Glomerular visceral epithelial cell (primary cell): ENCODE measurements around the gene ZFP92.

Experiments
- DNase-seq: peaks from one replicate; pipeline ENCODE4 v3.0.0-alpha.2; 2016; ENCODE audit errors: extremely low spot score

The ZFP92 gene

DNA sequence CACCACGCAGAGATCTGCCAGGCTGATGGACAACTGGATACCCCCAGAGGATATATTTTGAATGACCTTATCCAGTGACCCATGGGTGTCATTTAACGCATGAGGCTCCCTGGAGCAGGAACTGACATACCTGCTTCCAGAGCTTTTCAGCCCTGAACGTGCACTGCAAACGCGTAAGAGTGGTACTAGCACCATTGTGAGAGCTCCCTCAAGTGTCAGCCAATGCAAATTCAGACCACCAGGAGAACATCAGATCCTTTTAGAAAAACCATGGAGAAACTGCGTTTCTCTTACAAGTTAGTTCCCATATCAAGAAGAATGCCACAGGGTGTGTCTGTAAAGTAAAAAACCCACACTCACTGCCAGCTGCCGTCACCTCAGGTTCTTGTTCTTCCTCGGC is 27.3 kb downstream of the ZFP92 start:
- DNase-seq = no peak

DNA sequence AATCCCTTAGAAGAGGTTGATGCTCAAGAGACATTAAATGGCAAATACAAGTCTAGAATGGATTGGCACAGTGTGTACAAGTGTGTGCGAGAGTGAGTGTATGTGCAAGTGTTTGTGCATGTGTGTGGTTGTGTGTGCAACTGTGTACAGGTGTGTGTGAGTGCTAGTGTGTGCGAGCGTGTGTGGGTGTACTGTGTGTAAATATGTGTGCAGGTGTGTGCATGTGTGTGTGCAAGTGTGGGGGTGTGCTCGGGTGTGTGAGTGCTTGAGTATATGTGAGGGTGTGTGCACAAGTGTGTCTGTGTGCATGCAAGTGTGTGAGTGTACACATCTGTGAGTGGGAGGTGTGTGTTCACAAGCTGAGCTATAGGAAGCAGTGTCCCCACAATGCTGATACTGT is 28.7 kb downstream of the ZFP92 start:
- DNase-seq = no peak

DNA sequence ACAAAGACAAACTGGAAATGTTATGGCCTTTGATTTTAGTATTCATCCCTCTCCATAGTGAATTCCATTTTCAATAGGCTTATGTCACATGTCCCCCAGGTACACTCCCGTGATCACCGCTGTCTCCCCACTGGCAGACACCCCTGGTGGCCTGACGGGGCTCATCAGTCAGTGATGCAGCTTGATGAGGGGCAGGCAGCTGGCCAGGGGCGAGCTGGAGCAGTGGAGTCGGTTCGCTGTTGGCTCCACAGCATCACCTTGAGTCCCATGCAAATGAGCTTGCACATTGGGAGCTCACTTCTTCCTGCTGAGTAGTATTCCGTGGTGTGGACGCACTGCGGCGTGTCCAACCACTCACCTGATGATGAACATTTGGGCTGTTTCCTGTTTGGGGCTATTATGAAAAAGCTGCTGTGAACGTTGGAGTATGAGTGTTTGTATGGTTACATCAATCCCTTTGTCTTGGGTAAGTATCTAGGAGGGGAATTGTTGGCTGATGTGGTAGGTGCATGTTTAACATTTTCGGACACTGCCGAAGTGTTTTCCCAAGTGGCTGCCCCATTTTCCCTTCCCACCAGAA is 29.4 kb downstream of the ZFP92 start:
- no peak for DNase-seq

DNA sequence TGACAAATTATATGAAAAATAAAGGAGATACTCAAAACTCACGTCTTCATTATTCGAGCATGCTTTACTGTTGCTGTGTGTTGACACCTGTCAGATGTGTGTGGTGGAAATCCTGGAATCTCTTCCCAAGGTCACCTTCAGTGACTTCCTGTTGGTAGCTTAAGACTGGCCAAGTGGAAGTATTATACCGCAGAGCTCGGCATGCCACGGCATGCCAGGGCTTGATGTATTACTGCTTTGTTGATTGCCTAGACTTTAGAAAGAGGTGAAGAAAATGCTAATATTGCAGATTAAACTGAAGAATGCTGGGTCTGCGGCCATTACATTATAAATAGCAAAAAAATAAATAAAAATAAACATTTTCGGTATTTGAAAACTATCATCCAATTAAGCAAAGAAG is 30.0 kb downstream of the ZFP92 start:
- DNase-seq = no peak

DNA sequence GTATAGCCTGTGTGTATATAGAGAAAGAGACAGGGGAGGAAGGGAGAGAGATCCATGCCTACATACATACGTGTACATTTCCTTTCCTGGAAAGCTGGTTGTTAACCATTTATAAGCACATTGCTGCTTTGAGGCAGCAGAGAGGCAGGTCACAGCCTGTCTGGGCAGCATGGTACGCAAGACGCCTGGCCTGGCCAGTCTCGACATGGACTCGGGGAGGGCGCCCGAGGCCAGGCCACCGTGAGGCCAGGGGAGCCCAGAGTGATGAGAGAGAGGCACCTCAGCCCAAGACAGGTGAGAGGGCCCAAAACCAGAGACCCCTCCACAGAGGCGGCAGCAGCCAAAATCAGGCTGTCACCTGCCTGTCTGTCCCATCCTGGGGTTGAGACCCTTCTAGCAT is 30.7 kb downstream of the ZFP92 start:
- DNase-seq = no peak

DNA sequence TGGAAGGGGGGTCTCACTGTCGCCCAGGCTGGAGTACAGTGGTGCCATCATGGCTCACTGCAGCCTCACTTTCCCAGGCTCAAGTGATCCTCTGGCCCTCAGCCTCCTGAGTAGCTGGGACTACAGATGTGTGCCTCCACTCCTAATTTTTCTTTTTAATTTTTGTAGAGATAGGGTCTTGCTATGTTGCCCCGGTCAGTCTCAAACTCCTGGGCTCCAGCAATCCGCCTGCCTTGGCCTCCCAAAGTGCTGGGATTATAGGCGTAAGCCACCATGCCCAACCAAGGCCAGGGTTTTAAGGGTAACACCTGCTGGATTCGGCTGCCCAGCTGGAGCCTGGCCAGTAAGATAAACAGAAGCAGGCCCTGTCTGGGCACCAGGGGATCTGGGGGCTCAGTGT is 31.2 kb downstream of the ZFP92 start:
- no peak for DNase-seq

DNA sequence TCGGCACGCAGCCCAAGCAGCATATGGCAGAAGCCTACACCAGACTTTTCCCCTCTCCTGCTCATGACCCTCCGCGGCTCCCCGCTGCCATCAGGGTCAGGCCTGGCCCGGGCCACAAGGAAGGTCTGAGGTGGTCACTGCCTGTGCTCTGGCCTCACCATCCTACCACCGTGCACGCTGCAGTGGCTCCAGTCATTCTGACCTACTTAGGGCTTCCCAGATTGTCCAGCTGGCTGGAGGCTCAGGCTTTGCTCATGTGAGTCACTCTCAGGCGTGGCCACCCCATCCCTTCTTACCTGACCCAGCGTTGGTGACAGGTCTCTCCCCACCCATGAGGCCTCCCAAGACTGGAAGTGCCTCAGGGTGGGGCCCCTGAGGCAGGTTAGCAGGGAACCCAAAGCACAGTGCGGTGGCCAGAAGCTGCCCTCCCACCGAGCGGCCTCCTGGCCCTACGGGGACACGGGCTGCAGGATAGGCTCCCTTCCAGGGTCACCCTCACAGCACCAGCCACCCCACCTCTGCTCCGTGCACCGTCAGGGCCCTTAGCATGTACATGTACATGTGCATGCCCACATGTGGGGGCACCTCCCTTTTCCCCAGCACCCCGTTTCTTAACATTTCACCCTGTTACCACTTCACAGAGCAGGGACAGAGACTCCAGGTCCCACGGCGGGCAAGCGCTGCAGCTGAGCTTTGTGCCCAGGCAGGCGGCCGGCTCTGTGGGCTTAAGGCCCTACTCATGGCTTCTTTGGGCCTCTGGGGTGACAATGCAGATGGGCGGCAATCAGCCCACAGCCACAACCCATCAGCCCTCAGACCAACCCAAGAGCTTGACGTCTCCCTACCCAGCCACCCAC is 32.4 kb downstream of the ZFP92 start:
- no peak for DNase-seq

DNA sequence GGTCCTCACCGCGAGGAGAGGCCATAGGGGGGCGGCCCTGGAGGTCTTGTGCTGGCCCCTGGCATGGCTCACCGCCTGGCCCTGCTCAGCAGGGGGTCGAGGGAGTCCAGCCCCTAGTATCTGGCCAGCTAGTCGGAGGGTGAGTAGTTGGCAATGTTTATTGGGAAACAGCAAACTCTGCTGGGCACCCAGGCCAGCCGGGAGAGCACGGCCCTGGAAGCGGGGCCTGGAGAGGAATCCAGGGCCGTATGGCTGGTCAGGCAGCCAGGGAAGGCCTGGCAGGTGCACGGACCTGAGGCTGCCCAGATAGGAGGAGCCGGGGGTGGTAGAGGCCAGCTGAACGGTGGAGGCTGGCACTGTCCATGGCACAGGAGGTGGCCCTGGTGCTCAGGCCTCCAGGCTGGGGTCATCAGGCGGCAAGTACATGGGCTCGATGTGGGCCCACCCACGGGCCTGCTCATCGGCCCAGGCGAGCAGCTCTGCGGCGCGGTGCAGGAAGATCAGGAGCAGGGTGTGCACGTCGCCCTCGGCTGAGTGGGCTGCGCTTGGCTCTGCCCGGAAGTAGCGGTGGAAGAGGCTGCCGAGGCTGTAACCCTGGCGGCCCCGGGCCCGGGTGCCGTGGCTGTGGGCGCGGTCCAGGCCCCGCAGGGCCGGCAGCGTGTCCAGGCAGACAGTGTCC is 33.2 kb downstream of the ZFP92 start:
- no peak for DNase-seq

DNA sequence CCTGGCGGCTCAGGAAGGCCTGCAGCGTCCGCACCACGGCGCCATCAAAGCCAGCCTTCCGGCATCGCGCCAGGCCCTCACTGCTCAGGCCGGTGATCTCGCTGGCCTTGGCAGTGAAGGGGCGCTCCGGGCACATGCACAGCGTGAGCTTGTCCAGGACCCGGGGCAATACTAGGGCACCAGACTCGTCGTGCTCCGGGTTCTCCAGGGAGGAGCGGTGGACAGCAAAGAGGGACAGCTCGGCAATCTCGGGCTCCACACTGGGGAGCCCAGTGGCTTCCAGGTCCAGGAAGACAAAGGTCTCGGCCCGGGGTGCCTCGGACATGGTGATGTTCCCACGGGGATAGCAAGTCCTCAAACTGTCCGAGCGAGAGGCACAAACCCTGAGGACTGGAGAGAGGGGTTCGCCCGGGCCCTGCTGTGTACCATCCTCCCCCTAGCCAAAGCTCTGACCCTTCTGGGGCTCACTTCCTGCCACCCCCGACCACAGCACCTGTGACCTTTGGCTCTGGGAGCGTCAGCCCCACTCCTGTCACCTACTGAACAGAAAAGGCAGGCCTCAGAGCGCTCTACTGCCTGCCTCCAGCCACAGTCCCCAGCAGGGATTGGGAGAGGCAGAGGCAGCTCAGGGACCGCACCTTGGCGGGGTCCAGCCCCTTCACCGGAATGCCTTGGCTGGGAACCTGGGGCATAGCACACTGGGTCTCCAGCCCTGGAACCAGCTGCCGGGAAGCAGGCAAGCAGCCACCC is 34.0 kb downstream of the ZFP92 start:
- no peak for DNase-seq

DNA sequence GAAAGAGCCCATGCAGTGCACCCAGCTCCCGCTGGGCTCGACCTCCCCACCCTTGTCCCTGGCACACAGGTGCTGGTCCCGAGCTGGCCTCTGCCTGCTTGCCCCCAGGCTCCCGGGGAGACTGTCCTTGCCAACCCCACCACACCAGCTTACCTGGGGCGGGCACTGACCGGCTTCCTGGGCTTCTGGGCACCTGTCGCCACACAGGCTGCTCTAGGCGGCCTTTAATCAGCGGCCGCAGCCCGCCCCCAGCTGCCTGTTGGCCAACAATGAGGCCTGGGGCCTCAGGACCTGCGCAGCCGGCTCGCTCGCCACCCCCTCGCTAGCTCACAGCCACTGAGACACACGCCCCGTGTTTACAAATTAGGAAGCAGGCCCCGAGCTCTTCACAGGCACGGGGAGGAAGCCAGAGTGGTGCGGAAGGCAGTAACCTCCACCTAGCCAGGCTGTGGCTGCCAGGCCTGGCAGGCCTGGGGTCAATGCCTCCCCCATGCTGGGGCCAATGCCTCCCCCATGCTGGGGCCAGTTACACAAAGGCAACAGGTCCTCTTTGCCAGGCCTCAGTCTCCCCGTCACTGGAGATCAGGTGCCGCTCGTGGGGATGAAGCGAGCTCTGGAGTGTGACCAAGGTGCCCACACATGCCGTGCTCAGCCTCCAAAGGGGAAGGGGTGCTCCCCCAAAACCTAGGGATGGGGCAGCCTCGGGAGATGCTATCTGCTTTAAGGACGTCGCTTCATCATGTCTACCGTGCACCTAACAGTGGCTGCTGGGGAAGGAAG is 34.8 kb downstream of the ZFP92 start, which contains the start of gene TREX2:
Gene TREX2, minus strand, starts transcription at position 201 of the 780 bp plus-strand sequence. CDS start 626 bp downstream, outside the sequence.
- DNase-seq = no peak

DNA sequence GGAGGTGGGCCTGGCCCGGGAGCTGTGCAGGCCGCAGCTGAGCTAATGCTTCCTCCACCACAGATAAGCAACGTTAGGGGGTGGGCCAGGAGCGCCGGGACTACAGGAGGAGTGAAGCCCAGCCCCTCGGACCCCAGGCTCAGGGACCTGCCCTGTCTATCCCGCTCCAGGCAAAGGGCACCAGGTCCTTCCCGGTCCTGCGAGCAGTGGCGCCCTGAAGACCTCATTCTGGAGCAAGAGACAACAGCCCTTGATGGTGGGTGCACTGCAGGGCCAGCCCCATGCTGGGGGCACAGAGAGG is 35.3 kb downstream of the ZFP92 start:
- DNase-seq = no peak

DNA sequence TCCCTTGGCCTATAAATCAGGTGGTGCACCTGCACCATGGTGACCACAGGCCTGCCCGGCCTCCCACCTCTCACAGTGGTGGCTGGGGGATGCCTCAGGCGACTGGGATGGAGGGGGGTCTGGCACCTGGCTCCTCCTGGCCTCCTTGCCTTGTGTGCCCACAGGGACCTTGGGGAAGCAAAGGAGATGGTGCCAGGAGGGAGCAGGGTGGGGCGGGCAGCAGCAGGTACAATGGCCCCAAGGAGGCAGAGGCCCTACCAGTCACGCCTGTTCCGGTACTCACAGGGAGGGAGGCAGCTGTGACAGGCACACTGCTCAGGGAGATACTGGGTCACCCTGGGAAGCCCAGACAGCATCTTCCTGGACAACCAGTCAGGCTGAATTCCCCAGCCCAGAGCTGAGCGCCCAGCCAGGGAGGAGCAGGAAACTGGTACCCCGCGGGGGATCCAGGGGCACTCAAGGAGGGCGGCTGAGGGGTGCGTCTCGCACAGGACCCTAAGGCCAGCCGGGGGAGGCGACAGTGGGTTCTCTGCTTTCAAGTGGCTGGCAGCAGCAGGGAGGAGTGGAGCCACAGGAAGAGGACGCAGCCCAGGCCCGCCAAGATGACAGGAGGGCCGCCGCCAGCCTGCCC is 35.8 kb downstream of the ZFP92 start:
- no peak for DNase-seq

DNA sequence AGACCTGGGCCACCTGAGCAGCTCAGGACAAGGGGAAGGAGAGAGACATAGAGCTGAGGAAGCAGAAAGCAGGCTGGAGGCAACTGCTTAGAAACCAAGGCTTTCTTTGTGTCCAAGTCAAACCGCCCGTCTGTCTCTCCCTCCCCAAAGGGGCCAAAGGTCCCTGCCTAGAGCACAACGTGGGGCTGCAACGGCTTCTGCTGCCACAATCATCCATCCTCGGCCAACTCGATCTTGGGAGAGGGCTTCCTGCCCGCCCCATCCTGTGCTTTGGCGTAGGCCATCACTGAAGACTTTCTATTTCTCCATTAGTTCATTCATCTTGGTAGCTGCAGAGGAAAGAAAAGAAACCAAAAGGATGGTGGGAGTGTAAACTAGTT is 36.3 kb downstream of the ZFP92 start:
- DNase-seq = no peak

DNA sequence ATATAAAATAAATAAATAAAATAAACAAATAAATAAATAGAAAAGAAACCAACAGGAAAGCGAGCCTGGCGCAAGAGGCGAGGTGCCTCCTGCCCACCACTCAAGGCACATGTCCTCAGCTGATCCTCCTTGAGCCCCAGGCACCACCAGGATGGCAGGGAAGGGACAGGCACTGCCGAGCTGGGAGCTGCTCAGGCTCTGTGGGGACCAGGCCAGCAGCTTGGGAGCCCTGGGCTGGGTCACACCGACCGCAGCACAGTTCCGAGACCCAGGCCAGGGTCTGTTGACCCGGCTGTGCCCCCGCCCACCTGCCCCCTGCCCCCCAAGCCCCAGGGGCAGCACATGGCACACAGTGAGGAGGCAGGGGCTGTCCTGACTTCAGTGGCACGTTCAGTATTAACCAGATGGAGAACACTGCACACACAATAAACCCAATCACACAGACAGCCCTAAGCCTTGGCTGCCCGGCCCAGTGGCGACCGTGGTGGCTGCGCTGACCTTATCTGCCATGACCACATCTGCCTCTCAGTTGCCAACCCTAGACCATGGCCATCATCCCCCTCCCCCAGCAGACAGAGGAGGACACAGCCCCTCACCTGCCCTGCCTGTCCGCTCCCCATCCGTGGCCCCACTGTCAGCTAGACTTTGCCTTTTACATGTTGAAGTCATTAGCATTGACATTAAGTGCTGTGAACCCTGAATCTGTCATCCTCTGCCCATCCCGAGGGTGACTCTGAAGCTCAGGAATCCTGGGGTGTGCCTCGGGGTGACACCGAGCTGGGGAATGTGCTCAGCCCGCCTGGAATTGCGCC is 37.5 kb downstream of the ZFP92 start:
- DNase-seq = no peak

DNA sequence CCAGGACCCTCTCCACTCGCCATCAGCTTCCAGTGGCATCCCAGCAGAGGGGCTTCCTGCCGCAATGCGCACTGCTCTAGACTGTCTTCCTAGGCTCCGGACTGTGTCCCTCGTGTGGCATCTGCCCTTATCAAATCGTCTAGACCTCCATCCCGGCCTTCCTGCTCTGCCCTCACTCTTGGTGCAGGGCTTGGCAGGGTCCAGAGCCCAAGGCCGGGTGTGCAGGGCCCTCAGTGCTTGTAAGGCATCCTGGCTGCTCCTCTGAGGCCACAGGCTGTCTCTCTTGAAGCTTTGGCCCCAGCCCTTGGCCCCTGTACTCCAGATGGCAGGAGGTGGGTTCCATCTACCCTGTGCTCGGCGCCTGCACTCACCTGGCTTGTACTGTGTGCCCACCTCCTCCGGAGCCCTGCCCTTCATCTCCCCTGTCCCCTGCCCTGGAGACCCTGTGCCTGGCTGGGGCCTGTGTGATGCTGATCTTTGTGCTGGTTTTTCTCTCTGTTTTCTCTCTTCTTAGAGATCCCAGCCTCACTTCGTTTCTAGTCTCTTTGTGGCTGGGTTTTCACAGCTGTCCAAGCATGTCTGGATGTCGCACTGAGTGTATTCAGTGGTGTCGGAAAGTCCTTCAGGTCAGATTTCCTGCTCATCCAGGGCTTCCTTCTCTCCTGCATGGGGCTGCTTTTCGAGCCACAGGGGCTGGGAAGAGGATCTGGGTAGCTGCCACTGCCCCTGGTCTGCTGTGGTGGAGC is 38.3 kb downstream of the ZFP92 start:
- no peak for DNase-seq

DNA sequence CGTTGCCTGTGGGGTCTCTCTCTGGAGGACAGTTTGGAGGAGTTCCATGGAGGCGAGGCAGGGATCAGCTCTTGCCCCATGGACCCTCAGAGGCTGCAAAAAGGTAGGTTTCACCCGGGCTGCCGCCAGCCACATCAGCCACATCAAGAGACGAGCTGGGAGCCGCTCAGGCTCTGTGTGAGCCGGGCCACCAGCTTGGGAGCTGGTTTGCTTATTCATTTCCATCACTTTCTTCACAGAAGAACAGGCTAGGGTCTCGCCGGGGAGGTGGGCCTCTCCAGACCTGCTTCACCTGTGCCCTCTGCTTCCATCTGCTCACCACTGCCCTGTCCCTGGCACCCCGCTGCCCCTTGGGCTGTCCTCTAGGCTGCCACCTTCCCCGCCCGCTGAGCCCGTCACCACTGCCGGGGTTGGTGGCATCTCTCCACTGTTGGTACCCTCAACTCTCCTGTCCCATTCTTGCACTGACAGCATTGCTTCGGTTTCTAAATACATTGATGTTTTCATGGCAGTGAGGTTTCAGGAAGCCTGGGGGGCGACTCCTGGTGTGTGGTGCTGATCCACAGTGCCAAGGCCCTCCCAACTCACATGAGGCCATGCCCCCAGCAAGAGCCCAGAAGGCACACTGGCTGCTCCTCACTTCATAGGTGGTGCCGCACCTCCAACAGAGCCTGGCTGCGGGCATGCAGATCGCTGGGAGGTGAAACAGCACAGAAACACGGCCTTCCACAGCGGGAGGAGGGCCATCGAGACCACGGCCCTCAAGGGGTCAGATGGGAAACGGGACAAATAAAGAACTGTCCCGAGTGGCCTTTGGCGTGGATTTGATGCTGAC is 39.1 kb downstream of the ZFP92 start:
- no peak for DNase-seq

DNA sequence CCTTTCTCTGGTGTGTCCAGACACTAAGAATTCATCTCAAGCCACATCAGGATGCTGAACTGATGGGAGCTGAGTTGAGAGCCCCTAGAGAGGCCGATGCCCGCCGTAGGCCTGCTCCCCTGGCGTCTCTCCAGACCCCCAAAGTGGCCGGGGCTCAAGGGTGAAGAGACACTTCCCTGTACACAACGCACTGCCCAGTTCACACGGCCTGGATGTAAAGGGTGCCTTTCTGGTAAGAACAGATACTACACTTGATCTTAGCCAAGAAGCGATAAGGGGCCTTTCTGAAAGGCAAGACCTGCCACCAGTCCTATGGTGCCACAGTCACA is 39.6 kb downstream of the ZFP92 start:
- no peak for DNase-seq

DNA sequence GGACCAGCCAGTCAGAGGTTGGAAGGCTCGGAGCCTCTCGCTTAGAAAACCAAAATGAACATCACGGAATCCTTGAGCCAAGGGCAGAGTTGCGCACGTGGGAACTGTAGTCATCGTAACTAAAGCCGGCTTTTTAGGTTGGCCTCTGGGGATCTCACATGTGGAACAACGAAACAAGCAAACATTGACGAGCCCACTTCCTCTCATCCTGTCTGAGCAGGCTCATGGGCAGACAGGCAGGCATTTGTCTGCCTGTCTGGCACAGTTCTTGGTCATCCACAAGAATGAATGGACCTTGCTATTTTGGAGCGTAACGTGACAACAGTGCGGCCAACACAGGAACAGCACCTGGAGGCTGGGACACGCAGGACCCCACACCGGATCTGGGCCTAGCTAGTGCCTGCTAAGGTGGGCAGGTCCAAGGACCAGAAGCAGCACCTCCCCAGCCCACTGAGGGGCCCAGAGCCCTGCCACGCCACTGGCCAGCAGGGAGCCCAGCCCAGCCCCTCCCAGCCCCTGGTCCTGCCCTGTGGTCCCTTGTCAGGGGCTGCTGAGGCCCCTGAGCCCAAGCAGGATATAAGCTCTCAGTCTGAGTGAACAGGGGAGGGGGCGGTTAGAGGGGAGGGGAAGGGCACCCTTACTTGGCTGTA is 43.8 kb downstream of the ZFP92 start:
- DNase-seq = no peak
